Measurements from ENCODE around the gene PBX3.

Gene PBX3

GRCh38 chr9:125902214-125902613, 155.0 kb downstream of the PBX3 start:
- TF ChIP-seq ZNF274 (IDR thresholded peaks at IDR 0.05; ENCODE audit: low read depth, low read length), result no peak
- H3K4me3 ChIP-seq (ENCODE audit: low read length), result no peak overlapping the region

GRCh38 chr9:125902831-125903512, 155.8 kb downstream of the PBX3 start:
- H3K4me3 ChIP-seq (ENCODE audit: low read length), result no peak overlapping the region
- no peak for TF ChIP-seq ZNF274 (IDR thresholded peaks at IDR 0.05; ENCODE audit: low read depth, low read length)

- no peak overlapping the region for H3K4me3 ChIP-seq (ENCODE audit: low read length)
- TF ChIP-seq ZNF274 (IDR thresholded peaks at IDR 0.05; ENCODE audit: low read depth, low read length), result no peak
These were observed 157.1 kb downstream of the PBX3 start for GRCh38 chr9:125904155-125904851.

- TF ChIP-seq ZNF274 (IDR thresholded peaks at IDR 0.05; ENCODE audit: low read depth, low read length), result no peak
- no peak overlapping the region for H3K4me3 ChIP-seq (ENCODE audit: low read length)
These were observed 159.0 kb downstream of the PBX3 start for GRCh38 chr9:125906144-125906543.

GRCh38 chr9:125906893-125907292, 159.7 kb downstream of the PBX3 start:
- no peak for TF ChIP-seq ZNF274 (IDR thresholded peaks at IDR 0.05; ENCODE audit: low read depth, low read length)
- H3K4me3 ChIP-seq (ENCODE audit: low read length), result no peak overlapping the region

- H3K4me3 ChIP-seq (ENCODE audit: low read length), result no peak overlapping the region
- no peak for TF ChIP-seq ZNF274 (IDR thresholded peaks at IDR 0.05; ENCODE audit: low read depth, low read length)
These were observed 161.0 kb downstream of the PBX3 start for GRCh38 chr9:125908136-125908535.

- TF ChIP-seq ZNF274 (IDR thresholded peaks at IDR 0.05; ENCODE audit: low read depth, low read length), result no peak
- H3K4me3 ChIP-seq (ENCODE audit: low read length), result no peak overlapping the region
These were observed 161.8 kb downstream of the PBX3 start for GRCh38 chr9:125908966-125909365.

GRCh38 chr9:125909459-125909858, 162.3 kb downstream of the PBX3 start:
- no peak for TF ChIP-seq ZNF274 (IDR thresholded peaks at IDR 0.05; ENCODE audit: low read depth, low read length)
- H3K4me3 ChIP-seq (ENCODE audit: low read length), result no peak overlapping the region

- TF ChIP-seq ZNF274 (IDR thresholded peaks at IDR 0.05; ENCODE audit: low read depth, low read length), result no peak
- no peak overlapping the region for H3K4me3 ChIP-seq (ENCODE audit: low read length)
These were observed 163.1 kb downstream of the PBX3 start for GRCh38 chr9:125910286-125910685.

- no peak overlapping the region for H3K4me3 ChIP-seq (ENCODE audit: low read length)
- no peak for TF ChIP-seq ZNF274 (IDR thresholded peaks at IDR 0.05; ENCODE audit: low read depth, low read length)
These were observed 164.9 kb downstream of the PBX3 start for GRCh38 chr9:125911861-125912644.

GRCh38 chr9:125912667-125913066, 165.5 kb downstream of the PBX3 start:
- TF ChIP-seq ZNF274 (IDR thresholded peaks at IDR 0.05; ENCODE audit: low read depth, low read length), result no peak
- no peak overlapping the region for H3K4me3 ChIP-seq (ENCODE audit: low read length)

- H3K4me3 ChIP-seq (ENCODE audit: low read length), result no peak overlapping the region
- no peak for TF ChIP-seq ZNF274 (IDR thresholded peaks at IDR 0.05; ENCODE audit: low read depth, low read length)
These were observed 166.4 kb downstream of the PBX3 start for GRCh38 chr9:125913551-125913950.

GRCh38 chr9:125914411-125914810, 167.2 kb downstream of the PBX3 start:
- no peak for TF ChIP-seq ZNF274 (IDR thresholded peaks at IDR 0.05; ENCODE audit: low read depth, low read length)
- H3K4me3 ChIP-seq (ENCODE audit: low read length), result no peak overlapping the region

GRCh38 chr9:125915606-125916005, 168.4 kb downstream of the PBX3 start:
- no peak overlapping the region for H3K4me3 ChIP-seq (ENCODE audit: low read length)
- TF ChIP-seq ZNF274 (IDR thresholded peaks at IDR 0.05; ENCODE audit: low read depth, low read length), result no peak

- H3K4me3 ChIP-seq (ENCODE audit: low read length), result no peak overlapping the region
- TF ChIP-seq ZNF274 (IDR thresholded peaks at IDR 0.05; ENCODE audit: low read depth, low read length), result no peak
These were observed 172.4 kb downstream of the PBX3 start for GRCh38 chr9:125919565-125919964.

Data from GM08714 (cell line).